Mesenchymal stem cell (in vitro differentiated cells and primary cell): ENCODE results near the gene LSM10.
A peak's percentile ranks its signal among the peaks of the same experiment; 100 is the strongest.

Experiments
- DNase-seq: peaks from one replicate; pipeline ENCODE4 v3.0.0-alpha.2; 2013
- H2AFZ ChIP-seq: one replicate; pipeline ENCODE4 v1.6.1; 2013; ENCODE audit warnings: low read depth, mild to moderate bottlenecking, control low read depth, inconsistent platforms, low read length, moderate library complexity
- H2AK5ac ChIP-seq: 2 replicates; pipeline ENCODE4 v1.6.1; 2013; ENCODE audit warnings: low read length, moderate library complexity, mild to moderate bottlenecking, inconsistent platforms; ENCODE audit not compliant: severe bottlenecking
- H2BK120ac ChIP-seq: one replicate; pipeline ENCODE4 v1.6.1; 2013; ENCODE audit warnings: low read depth, mild to moderate bottlenecking, inconsistent platforms, low read length, moderate library complexity
- H2BK12ac ChIP-seq, 2 experiments: one replicate each; pipeline ENCODE4 v1.6.1; 2013; ENCODE audit warnings: inconsistent platforms in 2 of 2, low read length in 2 of 2, mild to moderate bottlenecking in 2 of 2, moderate library complexity in 2 of 2, control low read depth in 1 of 2
- H2BK15ac ChIP-seq: one replicate; pipeline ENCODE4 v1.6.1; 2013; ENCODE audit warnings: mild to moderate bottlenecking, low read depth, inconsistent platforms; ENCODE audit not compliant: poor library complexity, severe bottlenecking
- H2BK5ac ChIP-seq: 2 replicates; pipeline ENCODE4 v1.6.1; 2013; ENCODE audit warnings: low read depth, mild to moderate bottlenecking, low read length, control low read depth, inconsistent platforms; ENCODE audit not compliant: poor library complexity, severe bottlenecking
- H3K14ac ChIP-seq, 2 experiments: one replicate each; pipeline ENCODE4 v1.6.1; 2013; ENCODE audit warnings: inconsistent platforms in 2 of 2, low read length in 2 of 2, control low read depth in 1 of 2, mild to moderate bottlenecking in 1 of 2, moderate library complexity in 1 of 2
- H3K18ac ChIP-seq, 2 experiments: one replicate each; pipeline ENCODE4 v1.6.1; 2013; ENCODE audit warnings: inconsistent platforms in 2 of 2, low read length in 2 of 2, control low read depth in 1 of 2, low read depth in 1 of 2, mild to moderate bottlenecking in 1 of 2
- H3K23ac ChIP-seq, 2 experiments: one replicate each; pipeline ENCODE4 v1.6.1; 2013; ENCODE audit warnings: inconsistent platforms in 2 of 2, low read length in 2 of 2, mild to moderate bottlenecking in 2 of 2, moderate library complexity in 2 of 2, control low read depth in 1 of 2
- H3K27ac ChIP-seq: 2 replicates; pipeline ENCODE4 v1.5.1; 2013; ENCODE audit warnings: mild to moderate bottlenecking, moderate library complexity, low read length, control low read depth, inconsistent platforms; ENCODE audit not compliant: poor library complexity, severe bottlenecking
- H3K27me3 ChIP-seq, 2 experiments: 2 replicates each; pipeline versions ENCODE4 v1.6.1 to v1.7.0; 2013; ENCODE audit warnings: low read length in 2 of 2, mild to moderate bottlenecking in 2 of 2, moderate library complexity in 2 of 2, control low read depth in 1 of 2, inconsistent platforms in 1 of 2; ENCODE audit not compliant: control insufficient read depth in 1 of 2, insufficient read depth in 1 of 2
- H3K36me3 ChIP-seq, 2 experiments: 2 replicates each; pipeline versions ENCODE4 v1.6.1 to v1.7.0; 2013; ENCODE audit warnings: low read length in 2 of 2, control low read depth in 1 of 2, inconsistent platforms in 1 of 2, low read depth in 1 of 2, mild to moderate bottlenecking in 1 of 2; ENCODE audit not compliant: insufficient read depth in 2 of 2, control insufficient read depth in 1 of 2
- H3K4ac ChIP-seq, 2 experiments: one replicate each; pipeline ENCODE4 v1.6.1; 2013; ENCODE audit warnings: inconsistent platforms in 2 of 2, low read length in 2 of 2, mild to moderate bottlenecking in 2 of 2, moderate library complexity in 2 of 2, control low read depth in 1 of 2, low read depth in 1 of 2
- H3K4me1 ChIP-seq: 2 replicates; pipeline ENCODE4 v1.6.1; 2013; ENCODE audit warnings: low read depth, low read length, control low read depth; ENCODE audit not compliant: control insufficient read depth, insufficient read depth
- H3K4me2 ChIP-seq: 2 replicates; pipeline ENCODE4 v1.6.1; 2013; ENCODE audit warnings: low read length, mild to moderate bottlenecking, inconsistent platforms; ENCODE audit not compliant: poor library complexity, severe bottlenecking
- H3K4me3 ChIP-seq, 2 experiments: 2 replicates each; pipeline versions ENCODE4 v1.5.1 to v1.7.0; 2013; ENCODE audit warnings: low read length in 2 of 2, mild to moderate bottlenecking in 2 of 2, control low read depth in 1 of 2, low read depth in 1 of 2; ENCODE audit not compliant: insufficient read depth in 1 of 2
- H3K79me1 ChIP-seq: replicated peaks from 2 replicates; pipeline ENCODE4 v1.6.1; 2013; ENCODE audit warnings: mild to moderate bottlenecking, control low read depth, low read length, inconsistent platforms; ENCODE audit not compliant: poor library complexity, severe bottlenecking
- H3K9ac ChIP-seq: 2 replicates; pipeline ENCODE4 v1.7.0; 2013; ENCODE audit warnings: mild to moderate bottlenecking, low read length, moderate library complexity
- H3K9me3 ChIP-seq: 2 replicates; pipeline ENCODE4 v1.7.0; 2013; ENCODE audit warnings: mild to moderate bottlenecking, low read length; ENCODE audit not compliant: control insufficient read depth
- H4K8ac ChIP-seq: one replicate; pipeline ENCODE4 v1.6.1; 2013; ENCODE audit warnings: inconsistent platforms, mild to moderate bottlenecking, low read length, moderate library complexity
- H4K91ac ChIP-seq: one replicate; pipeline ENCODE4 v1.6.1; 2013; ENCODE audit warnings: mild to moderate bottlenecking, low read length, inconsistent platforms
- WGBS: methylation state at CpG from one replicate; pipeline ENCODE4 v1.1.7; 2013; ENCODE audit warnings: mixed read lengths; 5-methylcytosine and 5-hydroxymethylcytosine counted together

The LSM10 gene

DNA sequence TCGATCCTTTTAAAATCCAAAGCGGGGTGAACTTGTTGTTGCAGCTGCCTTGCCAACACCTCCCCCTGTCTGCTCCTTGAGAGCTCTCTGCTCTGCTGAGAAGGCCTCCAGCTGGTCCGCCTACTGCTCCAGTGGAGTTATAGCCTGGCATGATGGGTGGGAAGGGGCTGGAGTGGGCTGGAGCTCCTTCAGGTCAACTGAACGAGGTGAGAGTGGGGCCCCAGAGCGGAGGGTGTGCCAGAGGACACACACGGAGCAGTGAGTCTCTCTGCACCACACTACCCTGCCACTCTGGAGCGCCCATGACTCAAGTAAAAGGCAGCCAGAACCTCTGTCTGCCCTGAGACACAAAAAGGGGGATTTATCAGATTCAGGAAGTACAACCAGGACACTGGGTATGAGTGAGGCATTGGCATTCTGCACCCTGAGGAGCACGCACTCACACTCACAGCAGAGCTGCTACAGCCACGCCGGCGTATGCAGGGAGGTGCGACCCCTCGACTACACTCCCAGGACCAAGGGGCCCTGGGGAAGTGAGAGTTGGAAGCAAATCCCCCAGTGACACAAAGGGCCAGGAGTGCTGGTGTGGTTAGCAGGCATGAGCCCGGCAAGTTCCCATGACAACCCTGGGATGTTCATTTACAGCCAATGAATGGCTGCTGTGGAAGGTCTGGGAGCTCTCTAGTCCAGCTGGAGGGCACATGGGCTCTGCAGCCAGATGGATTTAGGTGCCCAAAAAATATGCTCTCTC lies 46.3 kb downstream of the LSM10 start:
- H3K14ac ChIP-seq: peak overlapping the region in 1 of 2 experiments; percentile 85
- H3K4me3 ChIP-seq: peak overlapping the region in 1 of 2 experiments; percentile 48
- H3K23ac ChIP-seq: no peak overlapping the region
- peak overlapping the region; percentile 79 to 98 for H3K18ac ChIP-seq
- peak overlapping the region; percentile 96 for H3K27ac ChIP-seq
- peak overlapping the region; percentile 82 to 98 for H2BK12ac ChIP-seq
- WGBS: 25% methylated on average over 14 of the region's 14 CpGs
- H3K4ac ChIP-seq: peak overlapping the region; percentile 83 to 90
- peaks cover 62 to 77% of the 10 kb centered on the region in 2 experiments for H3K36me3 ChIP-seq
- H3K79me1 ChIP-seq: peaks cover 27% of the 10 kb centered on the region
- peak overlapping the region; percentile 97 for H4K91ac ChIP-seq
- peaks cover 52% of the 10 kb centered on the region for H3K4me1 ChIP-seq
- H3K9me3 ChIP-seq: no peaks in the 10 kb centered on the region
- peak overlapping the region; percentile 96 for H4K8ac ChIP-seq
- H3K27me3 ChIP-seq: no peaks in the 10 kb centered on the region
- H2AK5ac ChIP-seq: peak overlapping the region; percentile 61
- peak overlapping the region; percentile 80 for H3K9ac ChIP-seq
- H2BK120ac ChIP-seq: peak overlapping the region; percentile 93
- peak overlapping the region; percentile 76 for H2BK15ac ChIP-seq
- peak; percentile 93 for DNase-seq
- H2BK5ac ChIP-seq: peak overlapping the region; percentile 76
- H2AFZ ChIP-seq: no peak overlapping the region
- H3K4me2 ChIP-seq: peak overlapping the region; percentile 25

- Histone ChIP-seq H2AK5ac (peak overlapping the region; percentile 94), H2AFZ (no peak overlapping the region), H3K36me3 (peaks cover 61 to 76% of the 10 kb centered on the region in 2 experiments), H3K23ac (no peak overlapping the region), H3K27me3 (no peaks in the 10 kb centered on the region), H3K9me3 (no peaks in the 10 kb centered on the region), H3K4me1 (peaks cover 52% of the 10 kb centered on the region), H3K4ac (peak overlapping the region; percentile 70 to 94), H2BK15ac (peak overlapping the region; percentile 85), H2BK5ac (peak overlapping the region; percentile 87), H3K27ac (peak overlapping the region; percentile 96), H2BK12ac (peak overlapping the region; percentile 94 to 98), H3K4me2 (peak overlapping the region; percentile 25), H3K14ac (peak overlapping the region in 1 of 2 experiments; percentile 73), H3K18ac (peak overlapping the region; percentile 85 to 98), H3K79me1 (peaks cover 29% of the 10 kb centered on the region), H3K9ac (peak overlapping the region; percentile 80), H4K91ac (peak overlapping the region; percentile 99), H2BK120ac (peak overlapping the region; percentile 89), H3K4me3 (peak overlapping the region in 1 of 2 experiments; percentile 48), H4K8ac (peak overlapping the region; percentile 96)
- DNase-seq: peak; percentile 91
- 42% methylated on average over 12 of the region's 13 CpGs for WGBS
These were observed 47.0 kb downstream of the LSM10 start for GRCh38 chr1:36350659-36351226.

- Histone ChIP-seq H4K91ac (peak overlapping the region; percentile 99), H3K27me3 (no peaks in the 10 kb centered on the region), H3K4me3 (no peak overlapping the region), H3K4ac (peak overlapping the region; percentile 70 to 94), H2BK12ac (peak overlapping the region; percentile 94 to 98), H3K4me1 (peaks cover 52% of the 10 kb centered on the region), H4K8ac (peak overlapping the region; percentile 62), H3K9me3 (no peaks in the 10 kb centered on the region), H2BK15ac (peak overlapping the region; percentile 83), H3K9ac (peak overlapping the region; percentile 80), H3K14ac (no peak overlapping the region), H2BK5ac (peak overlapping the region; percentile 48), H3K79me1 (peaks cover 29% of the 10 kb centered on the region), H2AFZ (no peak overlapping the region), H2AK5ac (peak overlapping the region; percentile 94), H3K27ac (peak overlapping the region; percentile 96), H3K36me3 (peaks cover 61 to 76% of the 10 kb centered on the region in 2 experiments), H3K18ac (peak overlapping the region; percentile 85 to 98), H3K4me2 (no peak overlapping the region), H3K23ac (no peak overlapping the region), H2BK120ac (peak overlapping the region; percentile 89)
- DNase-seq: peak; percentile 18
- 89% methylated on average over 16 of the region's 16 CpGs for WGBS
These were observed 47.9 kb downstream of the LSM10 start for GRCh38 chr1:36349839-36350238.

DNA sequence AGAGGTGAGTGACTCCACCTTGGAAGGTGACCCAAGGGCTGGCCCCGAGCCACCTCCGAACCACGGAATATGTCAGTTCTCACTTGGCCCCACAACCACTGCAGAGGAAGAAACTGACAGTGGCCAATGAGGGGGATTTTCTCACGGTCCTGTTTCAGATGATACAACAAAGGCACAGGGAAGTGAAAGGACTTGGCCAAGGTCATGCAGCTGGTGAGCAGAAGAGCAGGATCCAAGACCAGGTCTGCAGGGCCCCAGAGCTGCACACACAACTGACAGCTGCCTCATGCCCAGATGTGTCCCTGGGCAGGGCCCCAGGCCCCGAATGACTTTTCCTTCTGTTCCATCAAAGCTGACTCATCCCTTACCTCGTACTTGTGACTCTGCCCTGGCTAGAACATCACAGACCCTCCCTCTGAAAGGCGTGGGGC lies 48.5 kb downstream of the LSM10 start:
- H4K91ac ChIP-seq: no peak overlapping the region
- H3K18ac ChIP-seq: peak overlapping the region; percentile 61 to 85

More for the DNA sequence above, 48.5 kb downstream of the LSM10 start:
- Histone ChIP-seq H3K36me3 (peaks cover 61 to 76% of the 10 kb centered on the region in 2 experiments), H2BK12ac (peak overlapping the region in 1 of 2 experiments; percentile 6), H3K27me3 (no peaks in the 10 kb centered on the region), H2AFZ (no peak overlapping the region), H2AK5ac (peak overlapping the region; percentile 70), H3K14ac (peak overlapping the region in 1 of 2 experiments; percentile 68), H2BK120ac (no peak overlapping the region), H3K27ac (peak overlapping the region; percentile 96), H3K9me3 (no peaks in the 10 kb centered on the region), H2BK15ac (no peak overlapping the region), H3K9ac (peak overlapping the region; percentile 80), H3K23ac (no peak overlapping the region), H4K8ac (no peak overlapping the region), H3K4ac (peak overlapping the region in 1 of 2 experiments; percentile 94), H2BK5ac (no peak overlapping the region), H3K4me3 (no peak overlapping the region), H3K79me1 (peaks cover 30% of the 10 kb centered on the region), H3K4me2 (no peak overlapping the region), H3K4me1 (peaks cover 53% of the 10 kb centered on the region)
- 54% methylated on average over 7 of the region's 7 CpGs for WGBS
- peak; percentile 70 for DNase-seq
